GM12864 (cell line): ENCODE data around the gene NRG2.

Experiments used
- DNase-seq: peaks from one replicate; pipeline ENCODE4 v3.0.0-alpha.2; 2011; ENCODE audit warnings: low read depth
- H3K4me3 ChIP-seq: 2 replicates; pipeline ENCODE4 v1.5.1; 2011; ENCODE audit warnings: mild to moderate bottlenecking, low read depth, low read length, control low read depth
- TF ChIP-seq, protein P1 (sequence below): IDR thresholded peaks from 2 replicates; pipeline ENCODE4 v1.5.1; 2011; ENCODE audit warnings: low read depth, mild to moderate bottlenecking, moderate library complexity, low read length, control low read depth, inconsistent platforms; ENCODE audit errors: missing control alignments

NRG2 gene

DNA sequence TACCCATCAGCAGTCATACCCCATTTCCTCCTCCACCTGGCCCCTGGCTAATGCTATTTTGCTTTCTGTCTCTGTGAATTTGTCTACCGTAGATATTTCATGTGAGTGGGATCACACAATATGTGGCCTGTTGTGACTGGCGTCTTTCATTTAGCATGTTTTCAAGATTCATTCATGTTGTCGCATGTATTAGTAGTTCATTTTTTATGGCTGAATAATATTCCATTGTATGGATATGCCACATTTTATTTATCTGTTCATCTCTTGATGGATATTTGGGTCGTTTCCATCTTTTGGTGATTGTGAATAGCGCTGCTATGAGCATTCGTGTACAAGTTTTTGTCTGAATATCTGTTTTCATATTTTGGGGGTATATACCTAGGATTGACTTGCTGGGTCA is 213.6 kb downstream of the NRG2 start:
- TF ChIP-seq, protein P1, sequence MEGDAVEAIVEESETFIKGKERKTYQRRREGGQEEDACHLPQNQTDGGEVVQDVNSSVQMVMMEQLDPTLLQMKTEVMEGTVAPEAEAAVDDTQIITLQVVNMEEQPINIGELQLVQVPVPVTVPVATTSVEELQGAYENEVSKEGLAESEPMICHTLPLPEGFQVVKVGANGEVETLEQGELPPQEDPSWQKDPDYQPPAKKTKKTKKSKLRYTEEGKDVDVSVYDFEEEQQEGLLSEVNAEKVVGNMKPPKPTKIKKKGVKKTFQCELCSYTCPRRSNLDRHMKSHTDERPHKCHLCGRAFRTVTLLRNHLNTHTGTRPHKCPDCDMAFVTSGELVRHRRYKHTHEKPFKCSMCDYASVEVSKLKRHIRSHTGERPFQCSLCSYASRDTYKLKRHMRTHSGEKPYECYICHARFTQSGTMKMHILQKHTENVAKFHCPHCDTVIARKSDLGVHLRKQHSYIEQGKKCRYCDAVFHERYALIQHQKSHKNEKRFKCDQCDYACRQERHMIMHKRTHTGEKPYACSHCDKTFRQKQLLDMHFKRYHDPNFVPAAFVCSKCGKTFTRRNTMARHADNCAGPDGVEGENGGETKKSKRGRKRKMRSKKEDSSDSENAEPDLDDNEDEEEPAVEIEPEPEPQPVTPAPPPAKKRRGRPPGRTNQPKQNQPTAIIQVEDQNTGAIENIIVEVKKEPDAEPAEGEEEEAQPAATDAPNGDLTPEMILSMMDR = no peak
- no peak overlapping the region for H3K4me3 ChIP-seq
- no peak for DNase-seq

DNA sequence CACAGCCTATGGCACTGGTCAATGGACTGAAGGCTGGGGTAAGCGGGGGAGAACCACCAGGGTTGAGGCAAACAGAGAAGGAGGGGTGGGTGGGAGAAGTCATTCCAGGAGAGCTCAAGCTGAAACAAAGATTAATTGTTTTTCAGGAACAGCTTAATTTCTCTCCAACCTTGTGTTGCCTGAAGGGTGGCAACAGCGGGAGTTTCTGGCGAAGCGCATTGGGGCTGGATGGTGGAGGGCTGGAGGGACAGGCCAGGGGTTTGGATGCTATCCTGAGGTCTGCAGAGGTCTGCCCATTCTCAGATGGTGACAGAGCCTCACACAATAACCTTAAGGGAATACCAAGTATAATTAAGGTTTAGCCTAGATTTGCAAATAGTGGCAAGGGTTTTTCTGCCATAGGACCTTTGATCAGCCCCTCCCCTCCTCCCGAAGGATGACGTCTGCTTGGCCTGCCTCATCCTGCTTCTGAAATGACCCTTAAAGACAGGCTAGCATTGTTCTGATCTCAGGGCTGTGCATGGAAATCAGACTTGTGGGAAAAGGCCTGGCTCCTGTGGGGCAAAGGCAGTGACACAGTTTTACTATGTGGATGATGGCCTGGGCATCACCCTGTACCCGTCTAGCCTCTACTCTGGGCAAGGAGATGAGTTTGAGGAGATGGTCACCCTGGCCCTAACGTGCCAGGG is 214.7 kb downstream of the NRG2 start:
- DNase-seq = no peak
- H3K4me3 ChIP-seq = no peak overlapping the region
- TF ChIP-seq, protein P1 = no peak

DNA sequence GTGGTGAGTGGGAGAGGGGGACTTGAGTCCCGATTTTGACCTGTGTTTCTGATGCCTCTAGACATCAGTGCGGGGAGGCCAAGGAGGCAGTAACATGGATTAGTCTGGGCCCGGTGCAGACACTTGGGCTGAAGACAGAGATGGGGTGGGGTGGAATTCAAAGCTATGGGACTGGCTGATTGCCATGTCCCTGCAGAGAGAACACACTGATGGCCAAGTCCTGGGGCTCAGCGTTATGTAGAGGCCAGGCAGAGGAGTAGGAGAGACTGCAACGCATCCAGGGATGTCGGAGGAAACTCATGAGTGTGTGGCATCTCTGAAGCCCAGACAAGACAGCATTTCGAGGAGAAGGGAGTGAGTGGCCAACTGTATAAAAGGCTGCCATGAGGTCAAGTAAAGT is 217.4 kb downstream of the NRG2 start:
- H3K4me3 ChIP-seq = no peak overlapping the region
- TF ChIP-seq, protein P1 = no peak
- DNase-seq = no peak

DNA sequence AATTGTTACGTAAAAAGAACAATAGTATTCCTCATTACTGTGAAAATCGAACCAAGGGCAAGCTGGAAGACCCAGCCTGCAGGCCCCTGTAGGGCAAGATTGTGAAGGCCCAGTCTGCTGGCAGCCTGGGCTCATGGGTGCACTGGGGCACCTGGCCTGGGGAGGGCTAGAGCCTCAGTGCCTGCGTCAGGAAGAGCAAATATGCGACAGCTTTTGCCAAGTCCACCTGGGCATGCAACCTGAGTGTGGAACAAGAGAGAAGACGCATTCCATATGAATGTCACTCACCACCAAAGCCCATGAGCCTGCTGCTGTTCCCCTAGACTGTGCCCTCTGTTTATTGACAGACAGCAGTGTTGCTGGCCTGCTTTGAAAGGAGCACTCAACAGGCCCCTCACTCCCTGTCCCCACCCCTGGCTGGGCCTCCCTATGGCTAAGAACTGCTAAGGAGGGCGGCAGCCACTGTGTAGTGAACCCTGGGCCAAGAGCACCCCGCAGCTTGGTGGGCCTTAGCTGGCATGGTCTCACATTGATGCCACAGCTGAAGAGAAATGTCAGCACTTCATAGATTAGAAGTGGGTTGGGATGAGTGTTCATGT is 219.2 kb downstream of the NRG2 start:
- TF ChIP-seq, protein P1 = no peak
- no peak for DNase-seq
- no peak overlapping the region for H3K4me3 ChIP-seq

DNA sequence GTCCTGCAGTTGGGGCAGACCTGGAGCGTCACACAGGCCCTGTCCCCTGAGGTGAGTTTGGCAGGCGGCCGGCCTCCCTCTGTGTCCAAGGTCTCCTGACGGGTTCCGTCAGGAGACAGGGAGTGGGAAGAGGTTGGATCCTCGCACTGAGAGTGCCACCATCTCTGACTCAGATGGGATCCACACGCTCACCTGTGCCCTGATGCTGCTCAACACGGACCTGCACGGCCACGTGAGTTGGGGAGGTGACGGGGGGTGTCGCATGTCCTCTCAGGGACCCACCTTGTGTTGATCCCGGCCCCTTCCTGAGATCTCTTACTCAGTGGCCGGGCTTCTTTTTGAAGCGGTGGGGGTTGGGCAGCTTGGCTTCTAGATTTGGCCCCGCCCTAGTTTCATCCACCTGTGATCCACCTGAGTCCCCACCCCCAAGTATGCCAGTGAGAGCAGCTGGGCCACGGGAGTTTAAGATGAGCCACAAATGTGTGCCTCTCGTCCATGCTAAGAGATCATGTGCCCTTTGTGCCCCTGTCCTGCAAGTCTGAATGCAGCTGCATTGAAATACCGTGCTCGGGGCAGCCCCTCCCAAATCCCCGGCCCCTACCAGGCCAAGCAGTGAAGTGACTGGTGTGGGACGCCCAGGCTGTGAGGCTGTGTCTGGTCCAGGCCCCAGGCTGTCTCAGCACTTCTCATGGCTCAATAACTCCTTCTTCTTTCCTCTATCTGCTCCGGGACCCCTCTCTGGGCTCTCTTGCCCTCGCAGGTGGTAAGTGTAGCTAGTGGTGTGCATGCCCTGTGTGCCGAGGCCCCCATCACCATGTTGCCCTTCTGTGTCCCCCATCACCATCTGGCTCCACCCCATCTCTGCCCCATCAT is 220.3 kb downstream of the NRG2 start:
- DNase-seq = no peak
- TF ChIP-seq, protein P1 = no peak
- no peak overlapping the region for H3K4me3 ChIP-seq

DNA sequence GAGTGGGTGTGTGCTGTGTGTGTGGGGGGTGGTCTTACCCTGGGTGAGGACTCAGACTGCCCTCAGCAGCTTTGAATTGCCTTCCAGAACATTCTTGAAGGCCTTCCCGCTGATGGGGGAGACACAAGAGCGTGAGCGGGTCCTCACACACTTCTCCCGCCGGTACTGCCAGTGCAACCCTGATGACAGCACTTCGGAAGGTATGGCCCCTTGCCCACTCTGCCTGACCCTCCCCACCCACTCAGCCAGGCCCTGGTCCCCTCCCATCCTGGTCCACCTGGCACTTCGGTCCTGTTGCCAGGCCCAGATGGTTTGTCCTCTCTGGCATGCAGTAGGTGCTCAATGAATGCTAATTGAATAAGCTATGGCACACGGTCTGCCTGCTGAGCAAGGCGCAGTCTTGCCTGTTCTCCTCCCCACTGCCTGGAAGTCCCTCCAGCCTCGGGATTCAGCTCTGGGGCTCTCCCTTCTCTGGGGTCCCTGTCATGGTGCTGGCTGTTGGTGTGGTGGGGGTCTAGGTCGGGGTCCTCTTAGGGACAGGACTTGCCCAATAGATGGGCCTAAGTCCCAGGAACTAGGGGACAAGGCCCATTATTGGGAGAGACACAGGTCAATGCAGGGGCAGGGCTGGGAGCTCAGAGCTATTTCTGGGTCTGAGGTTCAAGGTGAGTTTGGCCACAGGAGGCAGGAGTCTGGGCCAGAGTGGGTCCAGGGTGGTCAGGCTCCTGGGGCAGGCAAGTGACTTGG is 221.1 kb downstream of the NRG2 start:
- TF ChIP-seq, protein P1 = no peak

More for the DNA sequence above, 221.1 kb downstream of the NRG2 start:
- no peak for DNase-seq
- H3K4me3 ChIP-seq = no peak overlapping the region
